ENCODE data around the gene ZNF804A.

ZNF804A gene

DNA sequence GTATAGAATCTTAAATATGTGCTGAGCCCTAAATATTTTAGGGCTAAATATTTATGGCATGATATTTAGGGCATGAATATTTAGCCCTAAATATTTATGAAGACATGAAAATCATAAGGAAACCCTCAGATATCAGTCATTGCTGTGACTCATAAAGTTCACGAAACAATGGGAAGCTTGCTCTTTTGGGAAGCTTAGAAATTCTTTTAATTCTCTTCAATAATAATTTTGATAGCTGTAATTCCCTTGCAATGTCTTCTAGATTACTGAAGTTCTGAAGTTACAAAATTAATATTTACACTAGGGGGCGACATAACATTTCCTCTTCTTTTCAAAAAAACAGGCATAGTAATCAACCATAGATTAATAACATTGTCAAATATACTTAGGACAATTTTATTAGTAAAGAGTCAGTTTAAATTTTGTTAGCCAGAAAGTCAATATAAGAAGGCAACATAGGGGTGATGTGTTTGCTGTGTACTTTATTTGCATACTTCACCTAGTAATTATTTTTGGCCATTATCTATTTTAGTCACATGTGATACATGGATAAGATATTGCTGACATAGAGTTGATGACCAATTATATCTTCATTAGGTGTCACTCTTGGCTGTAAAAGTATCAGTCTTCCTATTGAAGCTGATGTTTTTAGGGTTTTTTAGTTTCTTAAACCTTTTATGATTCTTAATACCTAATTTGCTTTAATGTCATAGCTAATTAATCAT is 13.2 kb downstream of the ZNF804A start:
- DNase-seq = no peak

DNA sequence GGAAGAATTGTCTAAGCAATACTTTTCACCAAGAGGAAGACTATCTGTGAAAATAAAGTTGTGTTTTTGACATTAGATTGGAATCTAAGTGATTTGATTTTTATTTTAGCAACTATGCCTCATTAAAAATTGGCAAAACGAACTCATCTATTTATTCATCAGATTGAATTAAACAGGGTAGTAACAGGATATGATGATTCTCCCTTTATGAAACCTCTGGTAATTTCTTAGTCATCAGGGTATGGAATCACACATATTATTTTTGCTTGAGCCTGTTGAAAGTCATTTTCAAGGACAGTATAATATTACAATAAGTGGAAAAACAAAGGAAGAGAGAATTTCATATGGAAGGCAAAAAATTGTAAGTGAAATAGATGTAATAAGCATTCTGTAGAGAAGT is 22.0 kb downstream of the ZNF804A start:
- no peak for DNase-seq

DNA sequence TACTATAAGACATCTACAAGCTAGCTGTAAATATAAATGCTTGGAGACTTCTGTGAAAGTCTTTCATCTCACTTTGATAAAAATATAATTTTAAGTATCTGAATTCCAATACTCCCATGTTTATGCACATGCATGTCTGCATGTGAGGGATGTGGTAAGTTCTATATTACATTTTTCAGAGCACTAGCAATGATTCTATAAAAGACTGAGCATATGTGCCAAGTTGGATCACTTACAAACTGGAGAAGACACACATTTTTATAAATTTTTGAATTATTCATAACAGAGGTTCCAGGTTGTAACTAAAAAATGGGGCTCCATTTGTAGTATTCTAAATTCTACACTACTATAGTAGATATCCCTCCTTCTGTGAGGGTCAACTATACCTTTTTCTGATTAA is 26.0 kb downstream of the ZNF804A start:
- DNase-seq = no peak

DNA sequence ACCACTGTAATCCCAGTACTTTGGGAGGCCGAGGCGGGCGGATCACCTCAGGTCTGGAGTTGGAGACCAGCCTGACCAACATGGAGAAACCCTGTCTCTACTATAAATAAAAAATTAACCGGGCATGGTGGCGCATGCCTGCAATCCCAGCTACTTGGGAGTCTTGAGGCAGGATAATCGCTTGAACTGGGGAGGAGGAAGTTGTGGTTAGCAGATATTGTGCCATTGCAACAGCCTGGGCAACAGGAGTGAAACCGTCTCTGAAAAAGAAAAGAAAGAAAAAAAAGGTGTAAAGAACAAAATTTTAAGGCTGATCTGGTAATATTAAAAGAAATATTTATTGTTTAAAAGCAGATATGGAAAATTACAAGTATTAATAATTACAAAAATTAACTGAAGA is 29.7 kb downstream of the ZNF804A start:
- no peak for DNase-seq

DNA sequence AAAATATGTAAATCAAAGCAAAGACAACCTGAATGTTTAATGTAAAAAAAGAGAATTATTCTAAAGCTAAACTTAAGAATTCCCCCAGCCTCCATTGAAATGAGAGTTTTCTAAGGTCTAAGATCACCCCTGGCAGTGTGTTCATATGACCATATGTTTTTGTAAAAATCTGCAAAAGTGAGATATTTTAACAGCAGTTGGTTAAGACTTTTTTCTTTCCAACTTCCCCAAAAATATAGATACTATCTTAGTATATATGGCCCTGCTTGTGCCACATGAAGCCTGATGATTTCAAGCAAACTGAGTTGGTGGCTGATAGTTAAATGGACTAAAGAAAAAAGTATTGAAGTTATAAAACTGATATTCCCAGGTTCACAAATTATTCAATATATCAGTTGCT is 35.4 kb downstream of the ZNF804A start:
- DNase-seq = no peak

DNA sequence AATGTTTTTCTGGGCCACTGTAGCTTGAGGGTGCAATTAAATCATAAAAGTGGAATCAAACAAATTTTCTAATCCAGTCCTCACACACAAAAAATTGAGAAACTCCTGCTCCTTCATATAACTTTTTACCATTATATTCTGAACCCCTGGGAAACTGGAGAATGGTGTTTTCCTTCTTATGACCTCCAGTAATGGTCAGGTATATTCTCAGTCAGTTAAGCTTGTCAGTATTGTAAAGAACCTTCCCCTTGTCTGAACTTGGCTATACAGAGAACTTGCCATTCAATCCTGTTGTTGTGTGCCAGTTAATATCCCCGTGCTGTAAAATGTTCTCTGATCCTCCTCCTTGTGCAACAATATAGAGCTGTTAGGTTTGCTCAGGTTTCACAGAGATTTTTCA is 39.5 kb downstream of the ZNF804A start:
- DNase-seq = no peak

DNA sequence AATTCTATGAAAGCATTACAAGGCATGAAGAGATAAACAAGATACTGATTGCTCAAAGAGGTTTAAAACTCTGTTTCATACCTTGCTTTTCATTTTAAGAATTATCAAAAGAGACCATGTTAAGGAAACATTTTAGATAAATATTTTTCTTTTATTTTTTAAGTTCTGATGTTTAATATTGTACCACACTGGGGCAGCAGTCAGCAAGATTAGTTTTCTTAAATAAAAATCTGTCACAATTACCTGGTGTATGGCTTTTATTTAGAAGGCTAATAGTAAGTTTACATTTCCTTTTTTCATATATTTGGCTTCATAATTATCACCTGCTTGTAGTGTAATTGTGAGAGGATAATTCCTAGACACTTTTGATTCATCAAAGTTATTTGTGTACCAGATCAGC is 46.4 kb downstream of the ZNF804A start:
- DNase-seq = no peak

DNA sequence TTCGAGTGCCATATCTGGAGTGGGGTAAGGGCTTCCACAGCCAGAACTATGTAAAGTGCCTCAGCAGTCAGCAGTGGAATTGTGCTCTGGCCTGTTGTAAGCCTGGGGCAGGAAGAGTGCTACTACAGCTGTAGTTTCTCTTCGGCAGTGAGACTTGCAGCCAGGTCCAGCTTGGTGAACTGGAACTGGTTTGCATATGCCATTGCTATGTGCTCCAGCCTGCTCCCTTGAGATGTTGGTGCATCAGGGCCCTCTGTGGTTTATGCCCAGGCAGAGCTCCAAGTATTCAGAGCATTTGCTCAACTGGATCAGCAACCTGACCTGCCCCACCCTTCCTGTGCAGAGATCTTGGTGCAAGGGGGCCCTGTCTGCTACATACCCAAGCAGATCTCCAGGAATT is 47.8 kb downstream of the ZNF804A start:
- DNase-seq = no peak

DNA sequence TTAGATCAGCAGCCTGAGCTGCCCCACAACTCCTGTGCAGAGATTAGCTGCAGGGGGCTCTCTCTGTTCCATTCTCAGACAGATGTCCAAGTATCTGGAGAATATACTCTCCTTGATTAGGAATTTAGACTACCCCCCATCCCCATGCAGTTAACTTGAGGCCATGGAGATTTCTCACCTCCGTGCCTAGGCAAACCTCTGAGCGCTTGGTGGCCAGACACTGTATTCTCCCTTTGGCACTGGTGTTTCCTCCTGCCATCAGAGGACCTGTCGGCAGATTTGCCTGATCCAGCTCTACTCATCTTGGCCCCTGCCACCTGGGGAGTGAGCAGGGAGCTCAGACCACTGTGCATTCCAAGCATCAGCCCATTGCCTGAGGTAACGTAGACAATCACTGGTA is 48.3 kb downstream of the ZNF804A start:
- DNase-seq = no peak

DNA sequence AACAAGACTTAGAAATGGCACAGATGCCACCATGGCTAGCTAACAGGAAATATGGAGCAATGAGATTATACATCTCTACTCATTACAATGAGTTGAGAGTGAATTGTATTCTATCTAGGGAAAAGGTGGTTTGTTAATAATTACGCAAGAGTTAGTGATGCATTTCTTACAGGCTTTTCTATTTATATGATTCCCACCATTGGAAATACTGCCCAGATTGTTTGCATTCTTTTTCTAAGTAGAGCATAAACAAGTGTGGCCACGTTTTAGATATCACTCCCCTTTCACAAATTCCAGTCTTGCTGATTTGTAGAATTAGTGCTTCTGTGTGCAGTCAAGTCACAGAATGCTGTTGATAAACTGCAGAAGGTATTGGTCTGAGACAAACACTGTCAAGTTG is 56.6 kb downstream of the ZNF804A start:
- DNase-seq = no peak

DNA sequence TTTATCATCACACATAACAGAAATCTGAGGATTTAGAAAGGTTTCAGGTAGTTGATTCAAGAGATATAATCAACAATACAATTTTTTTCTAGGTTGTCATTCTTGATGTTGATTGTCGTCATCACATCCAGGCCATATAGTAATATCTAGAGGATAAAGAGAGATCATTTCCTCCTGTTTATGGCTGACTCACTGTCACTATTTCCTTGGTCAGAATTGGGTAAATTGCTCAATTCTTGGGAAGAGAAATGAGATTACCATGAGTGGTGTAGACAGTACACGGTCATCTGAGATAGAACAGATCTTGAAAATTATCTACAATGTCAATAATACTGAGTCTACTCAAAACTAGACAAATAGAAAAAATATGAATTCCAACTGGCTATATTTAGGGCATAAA is 78.8 kb downstream of the ZNF804A start:
- DNase-seq = no peak

DNA sequence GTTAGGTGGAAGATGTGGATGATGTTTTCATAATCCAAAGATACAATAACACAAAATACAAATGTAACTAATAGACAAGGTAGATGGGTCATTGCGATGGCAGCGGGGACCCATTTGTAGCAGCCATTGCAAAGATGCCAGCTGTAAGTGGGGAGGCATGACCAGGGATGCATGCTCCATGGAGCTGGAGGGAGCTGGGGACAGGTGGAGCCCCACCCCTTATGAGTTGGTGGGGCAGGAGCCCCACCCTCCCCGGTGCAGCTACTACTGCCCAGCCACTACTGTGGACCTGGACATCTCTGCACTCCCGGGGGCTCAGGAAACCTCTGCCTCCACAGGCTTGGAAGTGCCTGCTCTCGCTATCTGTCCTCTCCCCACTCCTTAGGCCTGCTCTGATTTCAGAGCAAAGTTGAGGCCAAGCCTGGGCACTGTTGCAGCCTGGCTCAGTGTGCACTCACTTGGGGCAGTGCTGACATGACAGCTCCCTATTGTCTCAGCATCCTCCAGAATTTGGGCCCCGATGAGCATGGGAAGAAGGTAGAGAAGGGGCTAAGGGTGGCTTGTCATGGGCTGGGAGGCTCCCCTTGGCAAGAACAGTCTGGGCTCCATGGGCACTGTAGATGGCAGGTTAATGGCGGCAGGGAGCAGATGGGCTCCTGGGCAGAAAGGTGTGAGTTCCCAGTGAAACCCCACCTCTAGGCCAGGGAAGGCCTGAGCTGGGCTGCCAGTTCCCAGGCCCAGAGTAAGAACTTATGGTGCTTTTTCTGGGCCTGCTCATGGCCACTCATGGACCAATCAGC is 81.1 kb downstream of the ZNF804A start:
- DNase-seq = no peak

DNA sequence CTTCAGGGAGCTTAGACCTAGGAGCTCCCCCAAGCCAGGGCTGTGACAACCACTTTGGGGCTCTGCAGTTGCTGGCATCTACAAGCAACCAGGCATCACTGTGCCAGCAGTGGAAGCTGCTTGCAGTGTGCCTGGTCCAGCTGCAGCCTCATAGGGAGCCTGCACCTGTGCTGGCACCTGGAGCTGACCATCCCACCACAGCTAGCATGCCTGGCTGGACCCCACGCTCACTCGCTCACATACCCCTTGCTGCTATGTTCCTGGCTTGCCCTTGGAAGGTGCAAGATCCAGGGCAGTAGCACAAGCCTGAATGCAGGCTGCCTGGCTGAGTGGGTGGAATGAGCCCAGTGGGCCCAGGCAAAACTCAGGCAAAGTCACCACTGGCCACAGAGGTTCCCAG is 82.5 kb downstream of the ZNF804A start:
- DNase-seq = no peak

DNA sequence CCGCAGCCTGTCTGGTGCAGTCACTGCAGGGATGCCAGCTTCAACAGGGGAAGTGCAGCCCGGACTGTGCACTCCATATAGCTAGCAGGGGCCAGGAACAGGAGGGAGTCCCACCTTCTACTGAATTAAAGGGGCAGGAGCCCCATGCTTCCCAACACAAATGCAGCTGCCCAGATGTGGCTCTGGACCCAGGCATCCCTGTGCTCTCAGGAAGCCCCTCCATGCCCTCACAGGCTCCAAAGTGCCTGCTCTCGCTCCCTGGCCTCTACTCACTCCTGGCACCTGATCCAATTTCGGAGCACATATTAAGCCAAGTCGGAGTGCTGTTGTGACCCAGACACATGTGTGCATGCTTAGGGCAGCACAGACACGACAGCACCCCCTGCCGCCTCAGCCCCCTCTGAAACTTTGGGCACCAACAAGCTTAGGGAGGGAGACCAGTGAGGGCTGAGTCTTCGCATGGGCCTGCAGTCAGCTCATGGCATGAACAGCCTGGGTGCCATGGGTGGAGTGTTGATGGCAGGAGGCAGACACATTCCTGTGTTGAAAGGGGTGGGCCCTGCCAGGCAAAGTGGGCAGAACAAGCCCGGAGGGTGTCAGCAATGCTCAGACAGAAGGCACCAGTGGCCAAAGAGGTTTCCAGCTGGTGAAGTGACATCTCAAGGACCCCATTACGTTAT is 83.5 kb downstream of the ZNF804A start:
- no peak for DNase-seq

DNA sequence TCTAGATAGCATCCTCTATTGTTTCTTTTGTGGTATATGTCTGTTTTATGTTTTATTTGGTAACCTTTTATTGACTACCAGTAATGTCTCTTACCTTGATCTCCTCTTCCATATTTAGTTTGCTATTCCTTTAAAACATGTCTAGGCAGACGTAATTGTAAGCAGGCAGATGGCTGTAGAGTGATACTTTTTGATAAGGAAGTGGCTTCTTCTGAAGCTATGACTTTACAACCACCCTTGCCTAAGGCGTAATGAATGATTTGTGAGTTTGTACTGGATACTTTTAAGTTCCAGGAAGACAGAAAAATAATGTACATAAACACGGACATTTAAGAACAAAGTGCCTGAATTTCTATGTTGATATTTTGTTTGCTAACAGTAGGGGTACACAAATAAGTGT is 85.6 kb downstream of the ZNF804A start:
- DNase-seq = no peak

DNA sequence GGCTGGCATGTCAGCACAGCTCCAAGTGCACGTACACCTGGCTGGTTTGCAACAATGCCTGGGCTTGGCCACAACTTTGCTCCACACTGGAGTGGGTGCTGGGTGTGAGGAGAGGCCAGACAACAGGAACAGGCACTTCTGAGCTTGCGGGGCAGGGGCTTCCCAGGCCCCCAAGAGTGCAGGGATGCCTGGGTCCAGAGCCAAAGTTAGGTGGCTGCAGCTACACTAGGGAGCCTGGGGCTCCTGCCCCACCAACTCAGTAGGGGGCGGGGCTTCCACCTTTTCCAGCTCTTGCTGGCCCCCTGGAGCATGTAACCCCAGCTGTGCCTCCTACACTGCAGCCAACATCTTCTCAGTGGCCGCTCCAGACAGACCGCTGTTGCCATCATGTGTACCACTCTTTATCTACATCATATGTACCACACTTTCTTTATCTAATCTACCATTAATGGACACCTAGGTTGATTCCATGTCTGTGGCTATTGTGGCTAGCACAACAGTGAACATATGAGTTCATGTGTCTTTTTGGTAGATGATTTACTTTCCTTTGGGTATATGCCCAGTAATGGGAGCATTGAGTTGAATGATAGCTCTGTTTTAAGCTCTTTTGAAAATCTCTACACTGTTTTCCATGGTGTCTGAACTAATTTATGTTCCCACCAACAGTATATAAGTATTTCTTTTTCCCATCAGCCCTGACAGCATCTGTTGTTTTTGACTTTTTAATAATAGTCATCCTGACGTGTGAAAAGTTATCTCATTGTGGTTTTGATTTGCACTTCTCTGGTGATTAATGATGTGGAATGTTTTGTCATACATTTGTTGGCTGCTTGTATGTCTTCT is 87.9 kb downstream of the ZNF804A start:
- no peak for DNase-seq

DNA sequence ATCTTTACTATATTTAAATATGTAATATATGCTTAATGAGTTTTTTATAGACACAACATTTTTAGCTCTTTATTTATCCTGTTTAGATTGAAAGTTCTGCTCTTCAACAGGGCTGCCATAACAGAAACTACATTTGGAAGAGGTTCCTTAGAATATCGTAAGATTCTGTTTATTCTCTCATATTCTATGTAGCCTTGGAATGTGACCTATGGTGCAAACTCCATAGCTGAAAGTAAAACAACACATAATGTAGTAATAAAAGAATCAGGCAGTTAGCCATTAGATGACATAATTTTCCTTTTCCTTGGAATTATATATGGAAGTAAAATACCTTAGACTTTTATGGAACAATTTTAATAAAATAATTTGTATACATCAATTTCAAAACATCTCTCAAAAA is 91.3 kb downstream of the ZNF804A start:
- no peak for DNase-seq

DNA sequence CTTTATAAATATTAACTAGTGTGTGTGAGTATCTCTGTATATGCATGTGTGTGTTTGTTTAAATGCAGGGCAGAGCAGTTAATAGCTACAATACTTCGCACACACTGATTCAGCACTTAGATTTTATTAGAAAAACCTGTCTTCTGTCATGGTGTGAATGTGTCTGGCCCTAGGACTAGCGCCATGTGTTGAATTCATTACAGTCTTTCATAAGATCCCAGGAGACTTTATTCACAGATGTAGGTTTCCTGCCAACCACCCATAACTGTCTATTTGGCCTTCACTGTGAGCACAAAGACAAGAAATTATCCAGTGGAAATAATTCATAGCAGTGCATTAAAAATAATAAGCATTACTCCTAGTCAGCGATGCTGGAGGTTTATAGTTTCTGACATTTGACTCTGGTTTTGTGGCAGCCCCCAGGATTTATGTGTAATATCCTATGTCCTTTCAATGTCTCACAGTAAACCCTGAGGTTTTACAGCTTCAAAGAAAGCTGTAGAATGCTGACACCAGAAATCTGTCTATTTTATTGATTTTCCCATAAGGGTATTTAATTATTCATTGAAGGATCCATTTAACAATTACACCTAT is 93.9 kb downstream of the ZNF804A start:
- DNase-seq = no peak

DNA sequence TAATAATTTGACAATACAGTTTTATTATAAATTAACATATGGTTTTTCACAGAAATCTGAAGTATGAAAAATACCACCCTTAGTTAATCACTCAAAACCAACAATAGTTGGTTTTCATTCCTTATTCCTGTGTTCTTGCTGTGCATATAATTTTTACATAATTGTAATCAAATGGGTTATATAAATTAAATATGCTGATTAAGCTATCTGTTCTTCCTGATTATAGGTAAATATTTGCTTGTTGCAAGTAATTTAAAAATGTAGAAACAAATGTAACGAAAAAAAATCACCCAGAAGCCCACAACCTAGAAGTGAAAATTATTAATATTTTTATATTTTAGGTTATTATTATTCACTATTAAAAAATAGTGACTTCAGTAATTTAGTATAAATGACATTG is 98.3 kb downstream of the ZNF804A start:
- no peak for DNase-seq

DNA sequence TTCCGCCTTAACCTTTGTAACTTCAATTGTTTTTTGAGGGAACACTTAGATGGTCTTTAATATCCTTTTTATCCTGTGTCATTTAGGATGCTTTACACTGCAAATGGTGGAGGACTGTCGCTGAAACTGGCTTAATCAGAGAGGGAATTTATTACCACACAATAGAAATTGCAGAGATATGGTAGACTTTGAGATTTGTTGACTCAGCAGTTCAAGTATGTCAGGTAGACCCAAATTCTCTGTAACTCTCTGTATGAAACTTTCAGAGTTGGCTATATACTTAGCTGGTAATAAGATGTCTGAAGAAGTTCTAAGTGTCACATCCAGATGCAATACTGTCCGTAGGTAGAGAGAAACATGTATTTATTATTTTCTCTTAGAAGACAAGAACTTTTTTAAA is 100.1 kb downstream of the ZNF804A start:
- DNase-seq = no peak

DNA sequence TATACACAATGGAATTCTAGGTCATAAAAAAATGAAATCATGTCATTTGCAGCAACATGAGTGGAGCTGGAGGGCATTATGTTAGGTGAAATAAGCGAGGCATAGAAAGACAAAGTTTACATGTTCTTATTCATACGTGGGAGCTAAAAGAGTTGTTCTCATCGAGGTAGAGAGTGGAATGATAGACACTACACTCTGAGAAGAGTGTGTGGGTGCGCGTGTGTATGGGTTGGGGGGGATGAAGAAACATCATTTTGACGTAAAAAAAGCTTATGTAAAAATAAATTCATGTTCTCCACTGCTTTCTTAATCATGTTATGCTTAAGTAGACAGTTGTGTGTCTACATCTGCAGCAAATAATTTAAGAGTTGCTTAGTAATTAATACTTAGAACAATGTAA is 123.6 kb downstream of the ZNF804A start:
- DNase-seq = no peak

DNA sequence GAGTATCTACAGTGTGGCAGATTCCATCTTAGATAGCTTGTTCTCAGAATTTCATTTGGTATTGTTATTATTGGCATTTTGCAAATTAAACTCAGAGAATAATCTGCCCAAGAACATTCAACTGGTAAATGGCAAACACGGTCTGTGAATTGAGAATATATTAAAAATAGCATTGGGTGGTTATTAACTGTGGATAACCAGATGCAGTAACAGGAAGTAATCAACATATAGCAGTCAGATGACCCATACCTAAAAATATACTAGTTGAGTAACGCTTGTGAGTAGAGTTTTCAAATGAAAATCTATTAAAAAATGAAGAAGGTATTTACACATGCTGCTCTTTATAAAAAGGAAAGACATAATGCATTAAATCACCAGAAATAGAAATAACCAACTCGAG is 129.5 kb downstream of the ZNF804A start:
- no peak for DNase-seq

DNA sequence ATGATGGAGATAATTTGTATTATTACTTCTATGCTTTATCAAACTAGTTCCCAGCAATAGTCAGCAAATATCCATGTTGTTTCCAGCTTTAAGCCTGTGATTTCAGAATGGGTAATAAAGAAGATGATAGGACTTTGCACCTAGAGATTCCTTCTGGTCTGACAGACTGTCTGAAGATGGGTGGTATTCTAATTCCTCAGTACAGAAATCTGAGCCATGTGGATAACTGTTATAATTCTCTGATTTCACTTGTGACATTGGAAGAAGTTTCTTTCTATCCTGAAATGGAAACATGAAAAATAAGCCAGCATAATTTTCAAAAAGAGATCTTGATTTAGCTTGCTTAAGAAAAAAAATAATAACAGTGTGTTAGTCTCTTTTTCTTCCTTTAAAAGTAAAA is 130.1 kb downstream of the ZNF804A start:
- no peak for DNase-seq
